Measurements from ENCODE around the gene AOC3.
"Not testable (repeated sequence)": the region's sequence is repeated elsewhere in the genome, so short reads cannot be mapped to it uniquely, and the experiment has no call there.

Gene AOC3

DNA sequence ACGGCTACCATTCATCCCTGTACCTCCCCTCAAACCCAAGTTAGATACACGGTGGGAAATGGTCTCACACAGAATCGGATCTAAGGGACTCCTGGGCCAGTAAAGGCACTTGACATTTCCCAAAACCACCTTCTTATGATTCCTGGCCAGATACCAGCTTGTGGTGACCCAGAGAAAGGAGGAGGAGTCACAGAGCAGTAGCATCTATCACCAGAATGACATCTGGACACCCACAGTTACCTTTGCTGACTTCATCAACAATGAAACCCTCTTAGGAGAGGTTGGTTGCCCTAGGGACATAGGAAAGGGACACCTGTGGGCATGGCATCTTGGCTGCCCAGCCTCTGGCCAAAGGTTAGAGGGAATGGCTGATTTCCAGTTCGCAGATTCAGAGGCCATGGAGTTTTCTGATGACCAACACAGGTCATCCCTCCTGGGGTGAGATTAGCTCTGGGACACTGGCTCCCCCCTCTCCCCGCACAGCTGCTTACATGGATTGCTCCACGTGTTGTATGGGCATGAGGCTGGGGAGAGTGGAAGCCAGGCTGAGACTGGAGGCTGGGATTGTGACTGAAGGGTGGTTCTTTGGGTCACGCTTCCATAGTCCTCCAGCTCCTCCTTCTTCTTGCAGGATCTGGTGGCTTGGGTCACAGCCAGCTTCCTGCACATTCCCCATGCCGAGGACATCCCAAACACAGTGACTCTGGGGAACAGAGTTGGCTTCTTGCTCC is 1.4 kb upstream of the AOC3 start:
- DNase-seq = no peak
- TF ChIP-seq GATA1 (IDR thresholded peaks at IDR 0.05; ENCODE audit: low read depth, low read length) (no peak), POLR2A (IDR thresholded peaks at IDR 0.05; ENCODE audit: low read length) (no peak)

DNA sequence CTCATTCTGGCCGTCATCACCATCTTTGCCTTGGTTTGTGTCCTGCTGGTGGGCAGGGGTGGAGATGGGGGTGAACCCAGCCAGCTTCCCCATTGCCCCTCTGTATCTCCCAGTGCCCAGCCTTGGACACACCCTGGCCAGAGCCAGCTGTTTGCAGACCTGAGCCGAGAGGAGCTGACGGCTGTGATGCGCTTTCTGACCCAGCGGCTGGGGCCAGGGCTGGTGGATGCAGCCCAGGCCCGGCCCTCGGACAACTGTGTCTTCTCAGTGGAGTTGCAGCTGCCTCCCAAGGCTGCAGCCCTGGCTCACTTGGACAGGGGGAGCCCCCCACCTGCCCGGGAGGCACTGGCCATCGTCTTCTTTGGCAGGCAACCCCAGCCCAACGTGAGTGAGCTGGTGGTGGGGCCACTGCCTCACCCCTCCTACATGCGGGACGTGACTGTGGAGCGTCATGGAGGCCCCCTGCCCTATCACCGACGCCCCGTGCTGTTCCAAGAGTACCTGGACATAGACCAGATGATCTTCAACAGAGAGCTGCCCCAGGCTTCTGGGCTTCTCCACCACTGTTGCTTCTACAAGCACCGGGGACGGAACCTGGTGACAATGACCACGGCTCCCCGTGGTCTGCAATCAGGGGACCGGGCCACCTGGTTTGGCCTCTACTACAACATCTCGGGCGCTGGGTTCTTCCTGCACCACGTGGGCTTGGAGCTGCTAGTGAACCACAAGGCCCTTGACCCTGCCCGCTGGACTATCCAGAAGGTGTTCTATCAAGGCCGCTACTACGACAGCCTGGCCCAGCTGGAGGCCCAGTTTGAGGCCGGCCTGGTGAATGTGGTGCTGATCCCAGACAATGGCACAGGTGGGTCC is 607 bp downstream of the AOC3 start:
- DNase-seq = not testable (repeated sequence)

DNA sequence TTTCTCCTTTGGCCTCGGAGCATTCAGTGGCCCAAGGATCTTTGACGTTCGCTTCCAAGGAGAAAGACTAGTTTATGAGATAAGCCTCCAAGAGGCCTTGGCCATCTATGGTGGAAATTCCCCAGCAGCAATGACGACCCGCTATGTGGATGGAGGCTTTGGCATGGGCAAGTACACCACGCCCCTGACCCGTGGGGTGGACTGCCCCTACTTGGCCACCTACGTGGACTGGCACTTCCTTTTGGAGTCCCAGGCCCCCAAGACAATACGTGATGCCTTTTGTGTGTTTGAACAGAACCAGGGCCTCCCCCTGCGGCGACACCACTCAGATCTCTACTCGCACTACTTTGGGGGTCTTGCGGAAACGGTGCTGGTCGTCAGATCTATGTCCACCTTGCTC is 1.4 kb downstream of the AOC3 start:
- TF ChIP-seq POLR2A (IDR thresholded peaks at IDR 0.05; ENCODE audit: low read length) (no peak), GATA1 (IDR thresholded peaks at IDR 0.05; ENCODE audit: low read depth, low read length) (no peak)
- DNase-seq = no peak

DNA sequence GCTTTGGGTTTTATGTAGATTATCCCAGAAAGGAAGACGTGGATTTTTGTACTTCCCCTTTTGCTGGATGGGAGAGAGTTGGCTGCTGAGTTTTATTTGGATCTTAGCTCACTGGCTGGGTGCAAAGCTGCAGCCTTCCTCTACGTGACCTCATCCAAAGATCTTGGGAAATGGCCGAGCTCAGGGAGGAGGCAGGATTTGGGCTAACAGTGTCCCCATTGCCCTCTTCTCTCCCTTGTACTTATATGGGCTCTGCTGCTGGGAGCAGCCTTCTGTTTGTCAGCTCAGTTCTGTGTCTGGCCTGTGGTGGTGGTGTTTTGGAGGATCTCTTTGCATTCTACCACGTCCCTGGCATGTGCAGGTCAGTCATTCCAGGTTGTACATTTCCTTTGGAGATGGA is 2.0 kb downstream of the AOC3 start:
- TF ChIP-seq POLR2A (IDR thresholded peaks at IDR 0.05; ENCODE audit: low read length) = no peak
- TF ChIP-seq GATA1 (IDR thresholded peaks at IDR 0.05; ENCODE audit: low read depth, low read length) = no peak

DNA sequence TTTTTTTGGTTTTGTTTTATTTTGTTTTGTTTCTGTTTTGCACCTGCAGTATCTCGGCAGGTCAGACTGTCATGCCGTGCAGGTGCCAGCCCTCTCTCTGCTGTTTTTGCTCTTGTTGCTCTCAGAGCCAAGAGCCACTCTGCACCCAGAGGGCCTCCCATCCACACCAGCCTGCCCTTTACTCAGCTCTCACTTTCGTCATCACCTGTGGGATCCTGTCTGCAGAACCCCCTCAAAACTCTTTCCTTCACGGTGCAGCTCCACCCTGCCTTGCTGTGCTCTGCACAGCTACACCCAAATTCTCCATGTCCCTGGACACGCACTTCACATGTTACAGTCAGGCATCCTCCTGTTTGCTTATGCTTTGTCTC is 2.6 kb downstream of the AOC3 start:
- TF ChIP-seq POLR2A (IDR thresholded peaks at IDR 0.05; ENCODE audit: low read length) = no peak
- TF ChIP-seq GATA1 (IDR thresholded peaks at IDR 0.05; ENCODE audit: low read depth, low read length) = no peak
- no peak for DNase-seq

More for the DNA sequence above, 2.0 kb downstream of the AOC3 start:
- DNase-seq = no peak

DNA sequence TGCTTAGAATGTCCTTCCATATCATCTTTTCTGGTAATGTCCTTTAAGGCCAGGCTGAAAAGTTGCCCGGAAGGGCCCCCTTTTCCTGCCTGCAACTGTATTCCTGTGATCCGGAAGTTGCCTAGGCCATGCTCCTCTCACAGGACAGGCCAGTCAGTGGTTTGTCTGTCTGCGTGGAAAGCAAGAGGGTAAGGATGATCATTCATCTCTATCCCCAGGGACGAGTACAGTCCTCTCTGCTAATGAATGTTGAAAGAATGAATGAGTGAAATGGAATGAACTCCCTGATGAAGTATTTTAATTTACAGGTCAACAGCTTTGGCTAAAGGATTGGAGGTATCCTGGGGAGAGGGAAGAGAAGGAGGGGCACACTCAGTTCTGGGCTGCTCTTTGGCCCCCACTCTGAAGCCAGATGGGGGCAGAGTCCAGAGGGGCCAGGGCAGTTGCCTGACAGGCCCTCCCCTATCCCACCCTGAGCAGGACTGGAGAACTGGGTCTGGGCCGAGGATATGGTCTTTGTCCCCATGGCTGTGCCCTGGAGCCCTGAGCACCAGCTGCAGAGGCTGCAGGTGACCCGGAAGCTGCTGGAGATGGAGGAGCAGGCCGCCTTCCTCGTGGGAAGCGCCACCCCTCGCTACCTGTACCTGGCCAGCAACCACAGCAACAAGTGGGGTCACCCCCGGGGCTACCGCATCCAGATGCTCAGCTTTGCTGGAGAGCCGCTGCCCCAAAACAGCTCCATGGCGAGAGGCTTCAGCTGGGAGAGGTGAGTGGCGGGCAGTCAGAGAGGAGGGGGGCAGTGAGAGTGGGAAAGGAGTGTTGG is 3.2 kb downstream of the AOC3 start:
- DNase-seq = no peak
- TF ChIP-seq POLR2A (IDR thresholded peaks at IDR 0.05; ENCODE audit: low read length) (no peak), GATA1 (IDR thresholded peaks at IDR 0.05; ENCODE audit: low read depth, low read length) (no peak)

DNA sequence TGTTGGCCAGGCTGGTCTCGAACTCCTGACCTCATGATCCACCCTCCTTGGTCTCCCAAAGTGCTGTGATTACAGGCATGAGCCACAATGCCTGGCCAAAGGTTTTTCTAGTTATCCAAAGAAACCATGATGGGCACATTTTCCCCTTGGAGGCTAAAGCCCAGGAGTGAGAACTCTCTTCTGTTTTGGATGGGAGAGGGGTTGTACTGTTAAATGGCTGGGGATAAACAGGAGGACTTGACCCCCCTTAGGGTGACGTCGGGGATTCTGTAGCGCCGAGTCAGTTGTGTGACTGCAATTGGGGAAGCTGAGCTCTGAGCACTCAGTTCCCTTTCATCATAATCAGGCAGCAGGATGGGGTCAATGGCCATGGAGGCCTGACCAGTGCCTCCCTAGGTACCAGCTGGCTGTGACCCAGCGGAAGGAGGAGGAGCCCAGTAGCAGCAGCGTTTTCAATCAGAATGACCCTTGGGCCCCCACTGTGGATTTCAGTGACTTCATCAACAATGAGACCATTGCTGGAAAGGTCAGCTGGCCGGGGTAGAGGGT is 4.1 kb downstream of the AOC3 start:
- TF ChIP-seq POLR2A (IDR thresholded peaks at IDR 0.05; ENCODE audit: low read length) (no peak), GATA1 (IDR thresholded peaks at IDR 0.05; ENCODE audit: low read depth, low read length) (no peak)

DNA sequence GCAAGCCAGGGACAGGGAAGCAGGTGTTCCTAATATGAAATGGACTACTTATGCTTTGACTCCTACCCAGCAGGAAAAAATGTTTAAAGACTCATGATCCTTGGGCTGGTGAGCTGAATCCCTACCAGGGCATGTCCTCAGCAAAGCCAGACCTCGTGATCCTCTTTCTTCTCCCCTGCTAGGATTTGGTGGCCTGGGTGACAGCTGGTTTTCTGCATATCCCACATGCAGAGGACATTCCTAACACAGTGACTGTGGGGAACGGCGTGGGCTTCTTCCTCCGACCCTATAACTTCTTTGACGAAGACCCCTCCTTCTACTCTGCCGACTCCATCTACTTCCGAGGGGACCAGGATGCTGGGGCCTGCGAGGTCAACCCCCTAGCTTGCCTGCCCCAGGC is 5.1 kb downstream of the AOC3 start:
- DNase-seq = not testable (repeated sequence)

More for the DNA sequence above, 4.1 kb downstream of the AOC3 start:
- no peak for DNase-seq

DNA sequence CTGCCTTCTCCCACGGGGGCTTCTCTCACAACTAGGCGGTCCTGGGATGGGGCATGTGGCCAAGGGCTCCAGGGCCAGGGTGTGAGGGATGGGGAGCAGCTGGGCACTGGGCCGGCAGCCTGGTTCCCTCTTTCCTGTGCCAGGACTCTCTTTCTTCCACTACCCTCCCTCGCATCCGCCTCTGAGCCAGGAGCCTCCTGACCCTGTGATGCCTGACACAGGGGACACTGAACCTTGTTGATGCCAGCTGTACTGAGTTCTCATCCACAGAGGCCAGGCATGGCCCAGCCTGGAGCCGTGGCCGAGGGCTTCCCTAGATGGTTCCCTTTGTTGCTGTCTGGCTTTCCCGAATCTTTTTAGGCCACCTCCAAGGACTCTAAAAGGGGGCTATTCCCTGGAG is 5.5 kb downstream of the AOC3 start:
- DNase-seq = not testable (repeated sequence)

DNA sequence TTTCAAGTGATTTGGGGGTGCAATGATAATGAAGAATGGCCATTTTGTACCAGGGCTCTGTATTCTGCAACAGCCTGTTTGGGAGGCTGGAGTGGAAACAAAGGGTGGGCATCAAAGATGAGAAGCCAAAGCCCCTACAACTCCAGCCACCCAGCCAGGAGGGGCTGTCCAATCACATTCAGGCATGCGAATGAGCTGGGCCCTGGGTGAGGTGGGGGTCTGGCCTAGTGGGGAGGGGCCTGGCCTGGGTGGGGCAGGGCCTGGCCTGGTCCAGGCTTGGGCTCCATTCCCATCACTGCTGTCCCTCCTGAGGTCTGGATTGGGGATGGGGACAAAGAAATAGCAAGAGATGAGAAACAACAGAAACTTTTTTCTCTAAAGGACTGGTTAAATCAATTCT is 6.4 kb downstream of the AOC3 start:
- TF ChIP-seq POLR2A (IDR thresholded peaks at IDR 0.05; ENCODE audit: low read length) (no peak), GATA1 (IDR thresholded peaks at IDR 0.05; ENCODE audit: low read depth, low read length) (no peak)
- DNase-seq = no peak

DNA sequence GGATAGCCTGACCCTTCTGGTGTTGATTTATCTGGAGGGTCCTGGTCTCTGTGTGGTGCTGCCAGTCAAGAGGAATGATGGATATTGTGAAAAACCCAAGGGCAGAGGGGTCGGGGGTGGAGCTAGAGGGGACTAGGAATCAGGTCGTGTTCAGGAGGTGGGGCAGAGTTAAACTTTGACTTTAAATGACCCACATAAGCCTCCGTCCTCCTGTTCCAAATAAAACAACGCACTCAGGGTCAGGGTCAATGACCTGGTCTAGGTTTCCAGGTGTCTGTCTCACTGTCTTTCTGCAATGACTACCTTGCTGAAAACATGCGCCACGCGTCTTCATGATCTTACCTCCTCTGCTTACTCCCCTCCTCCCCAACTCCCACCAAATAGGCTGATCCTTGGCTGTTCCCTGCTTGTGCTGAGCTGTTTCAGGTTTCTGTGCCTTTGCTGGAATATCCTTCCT is 14.7 kb downstream of the AOC3 start:
- no peak for TF ChIP-seq POLR2A (IDR thresholded peaks at IDR 0.05; ENCODE audit: low read length)
- no peak for TF ChIP-seq GATA1 (IDR thresholded peaks at IDR 0.05; ENCODE audit: low read depth, low read length)
- DNase-seq = no peak

DNA sequence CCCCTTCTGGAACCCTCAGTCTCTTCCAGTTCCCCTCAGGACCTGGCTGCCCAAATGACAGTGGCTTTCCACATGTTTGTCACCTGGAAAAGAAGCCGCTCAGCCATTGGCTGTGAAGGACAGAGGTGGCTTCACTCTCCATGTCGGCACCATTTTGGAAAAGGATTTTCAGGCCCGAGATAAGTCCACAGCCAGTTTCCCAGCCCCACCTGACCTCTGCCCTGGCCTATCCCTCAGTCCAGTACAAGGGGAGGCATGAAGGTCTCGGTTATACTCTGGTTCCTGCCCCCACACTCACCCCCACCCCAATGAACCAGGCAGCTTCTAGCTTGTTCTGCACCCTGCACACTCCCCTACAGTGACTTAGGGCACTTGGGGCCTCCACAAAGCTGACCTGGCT is 15.2 kb downstream of the AOC3 start:
- TF ChIP-seq GATA1 (IDR thresholded peaks at IDR 0.05; ENCODE audit: low read depth, low read length) (no peak), POLR2A (IDR thresholded peaks at IDR 0.05; ENCODE audit: low read length) (no peak)
- DNase-seq = no peak

DNA sequence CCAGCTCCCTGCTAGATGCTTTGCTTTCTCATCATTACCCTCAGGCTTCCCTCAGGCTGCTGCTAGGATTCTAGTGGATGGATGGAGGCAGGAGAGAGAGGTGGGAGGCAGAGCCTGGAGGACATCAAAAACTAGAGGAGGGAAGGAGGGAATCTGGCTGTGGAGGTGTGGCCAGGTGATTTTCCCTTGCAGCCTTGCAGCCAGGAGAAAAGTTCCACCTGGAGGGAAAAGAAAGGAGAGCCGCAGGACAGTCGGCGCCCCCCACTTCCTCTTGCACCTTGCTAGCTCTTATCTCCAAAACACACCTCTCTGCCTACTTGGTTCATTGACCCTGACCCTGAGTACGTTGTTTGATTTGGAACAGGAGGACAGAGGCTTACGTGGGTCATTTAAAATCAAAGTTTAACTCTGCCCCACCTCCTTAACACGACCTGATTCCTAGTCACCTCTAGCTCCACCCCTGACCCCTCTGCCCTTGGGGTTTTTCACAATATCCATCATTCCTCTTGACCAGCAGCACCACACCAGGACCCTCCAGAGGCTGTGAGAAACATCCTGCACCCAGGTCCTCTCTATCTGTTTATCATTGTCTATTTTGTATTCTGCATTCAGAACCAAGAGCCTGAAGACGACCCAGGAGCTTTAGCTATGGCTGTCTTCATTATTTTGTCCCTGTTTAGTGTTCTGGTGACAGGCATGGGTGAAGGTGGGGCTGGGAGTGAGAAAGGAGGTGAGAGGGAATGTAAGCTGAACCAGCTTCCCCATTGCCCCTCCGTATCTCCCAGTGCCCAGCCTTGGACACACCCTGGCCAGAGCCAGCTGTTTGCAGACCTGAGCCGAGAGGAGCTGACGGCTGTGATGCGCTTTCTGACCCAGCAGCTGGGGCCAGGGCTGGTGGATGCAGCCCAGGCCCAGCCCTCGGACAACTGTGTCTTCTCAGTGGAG is 15.9 kb downstream of the AOC3 start:
- TF ChIP-seq POLR2A (IDR thresholded peaks at IDR 0.05; ENCODE audit: low read length) = no peak
- TF ChIP-seq GATA1 (IDR thresholded peaks at IDR 0.05; ENCODE audit: low read depth, low read length) = no peak
- no peak for DNase-seq

DNA sequence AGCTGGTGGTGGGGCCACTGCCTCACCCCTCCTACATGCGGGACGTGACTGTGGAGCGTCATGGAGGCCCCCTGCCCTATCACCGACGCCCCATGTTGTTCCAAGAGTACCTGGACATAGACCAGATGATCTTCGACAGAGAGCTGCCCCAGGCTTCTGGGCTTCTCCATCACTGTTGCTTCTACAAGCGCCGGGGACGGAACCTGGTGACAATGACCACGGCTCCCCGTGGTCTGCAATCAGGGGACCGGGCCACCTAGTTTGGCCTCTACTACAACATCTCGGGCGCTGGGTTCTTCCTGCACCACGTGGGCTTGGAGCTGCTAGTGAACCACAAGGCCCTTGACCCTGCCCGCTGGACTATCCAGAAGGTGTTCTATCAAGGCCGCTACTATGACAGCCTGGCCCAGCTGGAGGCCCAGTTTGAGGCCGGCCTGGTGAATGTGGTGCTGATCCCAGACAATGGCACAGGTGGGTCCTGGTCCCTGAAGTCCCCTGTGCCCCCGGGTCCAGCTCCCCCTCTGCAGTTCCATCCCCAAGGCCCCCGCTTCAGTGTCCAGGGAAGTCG is 16.8 kb downstream of the AOC3 start:
- DNase-seq = not testable (repeated sequence)
